ENCODE measurements around the gene MAGEA3. TPM values are rescaled to one million over a fixed set of nuclear protein-coding genes. Genes with fewer than 3 reads are reported as not detected.
A peak's percentile ranks its signal among the peaks of the same experiment; 100 is the strongest.
"Not testable (repeated sequence)": the region's sequence is repeated elsewhere in the genome, so short reads cannot be mapped to it uniquely, and the experiment has no call there.

Gene MAGEA3
- total RNA-seq, 1 donor from 2014 or later: not detected

DNA sequence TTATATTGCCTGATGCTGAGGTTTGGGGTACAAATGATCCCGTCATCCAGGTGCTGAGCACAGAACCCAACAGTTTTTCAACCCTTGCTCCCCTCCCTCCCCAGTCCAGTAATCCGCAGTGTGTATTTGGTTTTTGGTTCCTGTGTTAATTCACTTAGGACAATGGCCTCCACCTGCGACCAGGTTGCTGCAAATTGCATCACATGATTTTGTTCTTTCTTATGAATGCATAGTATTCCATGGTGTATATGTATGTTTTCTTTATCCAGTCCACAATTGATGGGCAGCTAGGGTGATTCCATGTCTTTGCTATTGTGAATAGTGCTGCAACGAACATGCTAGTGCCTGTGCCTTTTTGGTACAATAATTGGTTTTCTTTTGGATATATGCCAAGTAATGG, 35.5 kb upstream of the MAGEA3 start:
- TF ChIP-seq, protein P1, sequence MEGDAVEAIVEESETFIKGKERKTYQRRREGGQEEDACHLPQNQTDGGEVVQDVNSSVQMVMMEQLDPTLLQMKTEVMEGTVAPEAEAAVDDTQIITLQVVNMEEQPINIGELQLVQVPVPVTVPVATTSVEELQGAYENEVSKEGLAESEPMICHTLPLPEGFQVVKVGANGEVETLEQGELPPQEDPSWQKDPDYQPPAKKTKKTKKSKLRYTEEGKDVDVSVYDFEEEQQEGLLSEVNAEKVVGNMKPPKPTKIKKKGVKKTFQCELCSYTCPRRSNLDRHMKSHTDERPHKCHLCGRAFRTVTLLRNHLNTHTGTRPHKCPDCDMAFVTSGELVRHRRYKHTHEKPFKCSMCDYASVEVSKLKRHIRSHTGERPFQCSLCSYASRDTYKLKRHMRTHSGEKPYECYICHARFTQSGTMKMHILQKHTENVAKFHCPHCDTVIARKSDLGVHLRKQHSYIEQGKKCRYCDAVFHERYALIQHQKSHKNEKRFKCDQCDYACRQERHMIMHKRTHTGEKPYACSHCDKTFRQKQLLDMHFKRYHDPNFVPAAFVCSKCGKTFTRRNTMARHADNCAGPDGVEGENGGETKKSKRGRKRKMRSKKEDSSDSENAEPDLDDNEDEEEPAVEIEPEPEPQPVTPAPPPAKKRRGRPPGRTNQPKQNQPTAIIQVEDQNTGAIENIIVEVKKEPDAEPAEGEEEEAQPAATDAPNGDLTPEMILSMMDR (IDR thresholded peaks at IDR 0.05): no peak
- no peak for ATAC-seq

DNA sequence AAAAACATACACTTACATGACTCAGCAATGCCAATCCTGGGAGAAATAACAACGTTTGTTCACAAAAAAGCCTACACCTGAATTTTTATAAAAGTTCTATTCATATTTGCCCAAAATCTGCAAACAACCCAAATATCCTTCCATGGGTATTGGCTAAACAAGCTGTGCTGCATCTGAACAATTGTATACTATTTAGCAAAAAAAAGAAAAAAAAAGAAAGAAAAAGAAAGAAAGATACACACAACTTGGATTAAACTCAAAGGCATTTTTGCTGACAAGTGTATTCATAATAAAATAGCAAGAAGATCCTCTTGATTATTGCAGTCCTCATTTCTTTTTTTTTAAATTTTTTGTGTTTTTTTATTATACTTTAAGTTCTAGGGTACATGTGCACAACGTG, 24.5 kb upstream of the MAGEA3 start:
- TF ChIP-seq, protein P1 (IDR thresholded peaks at IDR 0.05): no peak
- H3K27ac ChIP-seq: no peak overlapping the region
- H3K4me3 ChIP-seq: no peak overlapping the region

More for the DNA sequence above, 35.5 kb upstream of the MAGEA3 start:
- Histone ChIP-seq H3K9me3 (no peaks in the 10 kb centered on the region), H3K4me1 (no peaks in the 10 kb centered on the region), H3K36me3 (no peaks in the 10 kb centered on the region), H3K4me3 (no peak overlapping the region), H3K27ac (no peak overlapping the region), H3K27me3 (ENCODE audit: low read depth) (no peaks in the 10 kb centered on the region)
- DNase-seq: no peak
- intact Hi-C loops (cut with DNase I): no loop called here

DNA sequence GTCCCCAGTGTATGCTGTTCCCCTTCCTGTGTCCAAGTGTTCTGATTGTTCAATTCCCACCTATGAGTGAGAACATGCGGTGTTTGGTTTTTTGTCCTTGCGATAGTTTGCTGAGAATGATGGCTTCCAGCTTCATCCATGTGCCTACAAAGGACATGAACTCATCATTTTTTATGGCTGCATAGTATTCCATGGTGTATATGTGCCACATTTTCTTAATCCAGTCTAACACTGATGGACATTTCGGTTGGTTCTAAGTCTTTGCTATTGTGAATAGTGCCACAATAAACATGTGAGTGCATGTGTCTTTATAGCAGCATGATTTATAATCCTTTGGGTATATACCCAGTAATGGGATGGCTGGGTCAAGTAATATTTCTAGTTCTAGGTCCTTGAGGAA, 23.9 kb upstream of the MAGEA3 start:
- H3K27ac ChIP-seq; H3K36me3 ChIP-seq; intact Hi-C loops (cut with DNase I); H3K4me3 ChIP-seq; H3K9me3 ChIP-seq; H3K4me1 ChIP-seq; ATAC-seq; DNase-seq; H3K27me3 ChIP-seq (ENCODE audit: low read depth): not testable (repeated sequence)

More for the DNA sequence above, 24.5 kb upstream of the MAGEA3 start:
- intact Hi-C loops (cut with DNase I): no loop called here
- Histone ChIP-seq H3K27me3 (ENCODE audit: low read depth) (no peaks in the 10 kb centered on the region), H3K9me3 (no peaks in the 10 kb centered on the region), H3K36me3 (no peaks in the 10 kb centered on the region), H3K4me1 (no peaks in the 10 kb centered on the region)
- ATAC-seq (no peak), DNase-seq (no peak)

DNA sequence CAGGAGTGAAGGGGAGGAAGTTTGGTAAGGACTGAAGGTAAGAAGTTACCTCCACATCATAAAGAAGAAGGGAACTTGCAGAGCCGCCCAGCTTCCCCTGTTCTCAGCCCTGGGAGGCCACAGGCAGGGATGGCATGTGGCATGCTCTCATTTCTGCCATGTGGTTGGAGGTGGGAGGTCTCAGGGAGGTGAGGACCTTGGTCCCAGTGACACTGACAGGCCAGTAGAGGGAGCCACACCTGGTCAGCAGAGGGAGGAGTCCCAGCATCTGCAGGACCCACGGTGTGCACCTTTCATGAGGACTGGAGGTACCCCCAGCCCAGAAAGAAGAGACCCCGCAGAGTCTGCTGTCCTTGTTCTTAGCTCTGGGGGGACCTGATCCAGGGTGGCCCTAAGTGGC, 17.6 kb upstream of the MAGEA3 start:
- H3K27ac ChIP-seq; H3K9me3 ChIP-seq; H3K27me3 ChIP-seq (ENCODE audit: low read depth); H3K4me3 ChIP-seq; intact Hi-C loops (cut with DNase I); H3K4me1 ChIP-seq; DNase-seq; H3K36me3 ChIP-seq: not testable (repeated sequence)
- peak in 1 of 2 donors; percentile 46 for ATAC-seq

DNA sequence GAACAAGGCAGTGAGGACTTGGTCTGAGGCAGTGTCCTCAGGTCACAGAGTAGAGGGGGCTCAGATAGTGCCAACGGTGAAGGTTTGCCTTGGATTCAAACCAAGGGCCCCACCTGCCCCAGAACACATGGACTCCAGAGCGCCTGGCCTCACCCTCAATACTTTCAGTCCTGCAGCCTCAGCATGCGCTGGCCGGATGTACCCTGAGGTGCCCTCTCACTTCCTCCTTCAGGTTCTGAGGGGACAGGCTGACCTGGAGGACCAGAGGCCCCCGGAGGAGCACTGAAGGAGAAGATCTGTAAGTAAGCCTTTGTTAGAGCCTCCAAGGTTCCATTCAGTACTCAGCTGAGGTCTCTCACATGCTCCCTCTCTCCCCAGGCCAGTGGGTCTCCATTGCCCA, 1.8 kb downstream of the MAGEA3 start:
- H3K9me3 ChIP-seq; ATAC-seq; H3K4me3 ChIP-seq; H3K27me3 ChIP-seq (ENCODE audit: low read depth); H3K4me1 ChIP-seq; DNase-seq; intact Hi-C loops (cut with DNase I); H3K36me3 ChIP-seq; H3K27ac ChIP-seq: not testable (repeated sequence)

DNA sequence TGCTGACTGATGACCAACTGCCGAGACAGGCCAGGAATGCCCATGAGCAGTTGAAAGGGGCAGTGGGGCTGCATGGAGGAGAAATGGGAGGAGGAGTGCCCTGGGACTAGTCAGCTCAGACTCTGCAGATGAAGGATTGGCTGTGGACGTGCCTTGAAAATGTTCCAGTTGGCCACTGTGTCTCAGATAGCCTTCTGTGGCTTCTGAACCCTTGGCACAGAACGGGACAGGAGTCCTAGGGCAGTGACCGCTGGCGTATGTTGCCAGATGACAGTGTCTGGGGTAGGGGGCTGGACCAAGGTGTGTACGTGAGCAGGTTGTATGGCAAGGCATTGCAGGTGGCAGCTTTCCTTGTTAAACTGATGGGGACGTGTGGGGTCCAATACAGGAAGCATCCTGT, 7.9 kb downstream of the MAGEA3 start:
- H3K4me1 ChIP-seq; H3K27me3 ChIP-seq (ENCODE audit: low read depth); H3K36me3 ChIP-seq; ATAC-seq; H3K27ac ChIP-seq; H3K9me3 ChIP-seq; DNase-seq; H3K4me3 ChIP-seq; intact Hi-C loops (cut with DNase I): not testable (repeated sequence)

DNA sequence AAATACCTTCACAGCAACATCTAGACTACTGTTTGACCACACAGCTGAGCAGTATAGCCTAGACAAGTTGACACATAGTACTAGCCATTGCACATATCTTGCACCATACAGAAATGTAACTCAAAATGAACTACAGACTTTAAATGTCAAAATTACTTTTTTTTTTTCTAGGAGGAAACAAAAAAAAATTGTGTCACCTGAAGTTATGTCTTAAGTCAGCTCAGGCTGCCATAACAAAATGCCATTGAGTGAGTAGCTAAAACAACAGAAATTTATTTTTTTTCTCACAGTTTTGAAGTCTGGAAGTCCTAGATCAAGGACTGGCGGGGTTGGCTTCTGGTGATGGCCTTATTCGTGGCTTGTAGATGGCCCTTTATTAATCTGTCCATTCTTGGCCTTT, 10.6 kb downstream of the MAGEA3 start, which contains the start of gene CSAG2:
TSS of gene CSAG2 (minus strand) at position 101 of the 400 bp plus-strand sequence. CDS start 161 bp downstream, outside the sequence.
- H3K9me3 ChIP-seq; ATAC-seq; H3K27me3 ChIP-seq (ENCODE audit: low read depth); H3K27ac ChIP-seq; DNase-seq; intact Hi-C loops (cut with DNase I); H3K36me3 ChIP-seq; H3K4me1 ChIP-seq; H3K4me3 ChIP-seq: not testable (repeated sequence)

DNA sequence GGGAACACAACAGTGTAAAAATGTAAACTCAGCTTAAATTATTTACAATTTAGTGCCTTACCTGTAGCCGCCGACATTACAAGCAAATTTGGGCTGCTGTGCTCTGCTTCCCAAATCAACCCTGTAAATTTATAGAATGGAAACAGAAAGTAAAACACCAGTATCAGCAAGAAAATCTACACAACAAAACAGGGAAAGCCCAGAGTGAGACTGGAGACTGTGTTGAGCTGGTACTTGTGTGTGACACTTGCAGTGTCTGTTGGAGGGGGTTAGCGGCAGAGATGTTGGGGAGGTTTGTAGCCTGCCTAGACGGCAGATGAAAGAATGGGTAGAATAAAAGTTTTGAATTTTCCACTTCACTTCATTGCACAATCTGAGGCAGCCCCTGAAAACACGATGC, 14.6 kb downstream of the MAGEA3 start:
- H3K27ac ChIP-seq; intact Hi-C loops (cut with DNase I); DNase-seq; H3K4me3 ChIP-seq; H3K9me3 ChIP-seq; H3K4me1 ChIP-seq; ATAC-seq; H3K36me3 ChIP-seq; H3K27me3 ChIP-seq (ENCODE audit: low read depth): not testable (repeated sequence)

DNA sequence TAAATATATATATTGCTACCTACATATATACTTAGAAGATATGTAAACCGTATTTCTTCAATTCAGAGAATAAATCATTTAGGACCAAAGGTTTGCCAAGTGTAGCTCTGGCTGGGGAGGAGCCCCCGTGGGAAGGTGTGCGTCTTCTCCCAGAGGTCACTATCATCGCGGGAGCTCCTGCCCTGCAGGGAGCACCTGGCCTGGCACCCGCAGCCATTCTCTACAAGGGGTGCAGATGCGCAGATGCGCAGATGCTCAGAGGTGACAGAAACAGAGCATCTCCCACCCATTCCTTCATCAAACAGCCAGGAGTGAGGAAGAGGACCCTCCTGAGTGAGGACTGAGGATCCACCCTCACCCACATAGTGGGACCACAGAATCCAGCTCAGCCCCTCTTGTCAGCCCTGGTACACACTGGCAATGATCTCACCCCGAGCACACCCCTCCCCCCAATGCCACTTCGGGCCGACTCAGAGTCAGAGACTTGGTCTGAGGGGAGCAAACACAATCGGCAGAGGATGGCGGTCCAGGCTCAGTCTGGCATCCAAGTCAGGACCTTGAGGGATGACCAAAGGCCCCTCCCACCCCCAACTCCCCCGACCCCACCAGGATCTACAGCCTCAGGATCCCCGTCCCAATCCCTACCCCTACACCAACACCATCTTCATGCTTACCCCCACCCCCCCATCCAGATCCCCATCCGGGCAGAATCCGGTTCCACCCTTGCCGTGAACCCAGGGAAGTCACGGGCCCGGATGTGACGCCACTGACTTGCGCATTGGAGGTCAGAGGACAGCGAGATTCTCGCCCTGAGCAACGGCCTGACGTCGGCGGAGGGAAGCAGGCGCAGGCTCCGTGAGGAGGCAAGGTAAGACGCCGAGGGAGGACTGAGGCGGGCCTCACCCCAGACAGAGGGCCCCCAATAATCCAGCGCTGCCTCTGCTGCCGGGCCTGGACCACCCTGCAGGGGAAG, 15.5 kb downstream of the MAGEA3 start, which contains the start of gene MAGEA2B:
TSS of gene MAGEA2B (plus strand) at position 814 of the 973 bp plus-strand sequence. CDS start 2,479 bp downstream, outside the sequence.
- H3K4me3 ChIP-seq; H3K4me1 ChIP-seq; ATAC-seq; DNase-seq; H3K9me3 ChIP-seq; H3K27ac ChIP-seq; H3K36me3 ChIP-seq; H3K27me3 ChIP-seq (ENCODE audit: low read depth); intact Hi-C loops (cut with DNase I): not testable (repeated sequence)

Measured in lower lobe of right lung (tissue), 2 donors.